CD14-positive monocyte (primary cell): Measurements from ENCODE around the gene SLC25A1. TPM values are rescaled to one million over a fixed set of nuclear protein-coding genes. Genes with fewer than 3 reads are reported as not detected.

Experiments used
- DNase-seq, 3 donors: peaks; one replicate each; pipeline ENCODE4 v3.0.0-alpha.2; 2011 to 2022
- H2AFZ ChIP-seq: 2 replicates; pipeline ENCODE4 v1.6.0; 2012; ENCODE audit warnings: mild to moderate bottlenecking, low read depth, low read length, inconsistent platforms; ENCODE audit not compliant: insufficient read depth, poor library complexity, severe bottlenecking
- H3K27ac ChIP-seq, 2 donors: 1 replicate in 1 of 2; 2 replicates in 1 of 2; pipeline ENCODE4 v1.5.1; 2012 to 2013; ENCODE audit warnings: low read length in 2 of 2, control low read depth in 1 of 2, inconsistent platforms in 1 of 2, low read depth in 1 of 2, mild to moderate bottlenecking in 1 of 2
- H3K27me3 ChIP-seq, 2 donors: one replicate each; pipeline versions ENCODE4 v1.6.0 to v1.6.1; 2011 to 2013; ENCODE audit warnings: low read length in 2 of 2; ENCODE audit not compliant: control insufficient read depth in 2 of 2, insufficient read depth in 2 of 2
- H3K36me3 ChIP-seq, 2 donors: replicated peaks in 1 of 2; 1 replicate in 1 of 2; 2 replicates in 1 of 2; pipeline versions ENCODE4 v1.5.1 to v1.6.1; 2012 to 2013; ENCODE audit warnings: low read length in 2 of 2, control low read depth in 1 of 2, inconsistent platforms in 1 of 2, mild to moderate bottlenecking in 1 of 2; ENCODE audit not compliant: insufficient read depth in 2 of 2, control insufficient read depth in 1 of 2
- H3K4me1 ChIP-seq, 2 donors: 1 replicate in 1 of 2; 2 replicates in 1 of 2; pipeline versions ENCODE4 v1.5.1 to v1.6.1; 2012 to 2013; ENCODE audit warnings: low read length in 2 of 2, control low read depth in 1 of 2, inconsistent platforms in 1 of 2, mild to moderate bottlenecking in 1 of 2, moderate library complexity in 1 of 2; ENCODE audit not compliant: insufficient read depth in 2 of 2, control insufficient read depth in 1 of 2
- H3K4me2 ChIP-seq: replicated peaks from 2 replicates; pipeline ENCODE3; 2012; ENCODE audit warnings: low read length, moderate library complexity, mild to moderate bottlenecking; ENCODE audit not compliant: poor library complexity, severe bottlenecking; ENCODE audit errors: extremely low read depth
- H3K4me3 ChIP-seq, 3 experiments: fragments of 200-600 bp in 1 of 3; sonication (generic) in 1 of 3; replicated peaks in 1 of 3; 1 replicate in 2 of 3; 2 replicates in 1 of 3; pipeline ENCODE4 v1.5.1; 2011 to 2013; ENCODE audit warnings: low read length in 3 of 3, mild to moderate bottlenecking in 3 of 3, control low read depth in 2 of 3, low read depth in 2 of 3, inconsistent platforms in 1 of 3, moderate library complexity in 1 of 3
- H3K79me2 ChIP-seq: 2 replicates; pipeline ENCODE4 v1.6.0; 2012; ENCODE audit warnings: mild to moderate bottlenecking, control low read depth, inconsistent platforms, low read length, moderate library complexity; ENCODE audit not compliant: insufficient read depth
- H3K9ac ChIP-seq: 2 replicates; pipeline ENCODE4 v1.6.0; 2017; ENCODE audit warnings: low read length, mild to moderate bottlenecking; ENCODE audit not compliant: insufficient read depth, poor library complexity, severe bottlenecking
- H3K9me3 ChIP-seq, 2 donors: replicated peaks in 1 of 2; 1 replicate in 1 of 2; 2 replicates in 1 of 2; pipeline versions ENCODE4 v1.5.1 to v1.6.1; 2012 to 2013; ENCODE audit warnings: low read length in 2 of 2, control low read depth in 1 of 2; ENCODE audit not compliant: control insufficient read depth in 1 of 2, insufficient read depth in 1 of 2
- H4K20me1 ChIP-seq: 2 replicates; pipeline ENCODE4 v1.6.0; 2012; ENCODE audit warnings: mild to moderate bottlenecking, low read length, control low read depth, moderate library complexity; ENCODE audit not compliant: insufficient read depth
- H3K27ac Mint-ChIP-seq, 7 donors: one replicate each; pipeline ENCODE4 v1.8.0; 2020; ENCODE audit warnings: mild to moderate bottlenecking in 7 of 7, mixed read lengths in 7 of 7, moderate library complexity in 6 of 7, inconsistent platforms in 2 of 7
- H3K27me3 Mint-ChIP-seq, 3 donors: one replicate each; pipeline ENCODE4 v1.8.0; 2021 to 2022; ENCODE audit warnings: low read depth in 3 of 3, mild to moderate bottlenecking in 3 of 3, mixed read lengths in 3 of 3, moderate library complexity in 3 of 3, inconsistent platforms in 1 of 3
- H3K36me3 Mint-ChIP-seq, 2 donors: one replicate each; pipeline ENCODE4 v1.8.0; 2020; ENCODE audit warnings: mixed read lengths in 2 of 2, inconsistent platforms in 1 of 2, mild to moderate bottlenecking in 1 of 2
- H3K4me1 Mint-ChIP-seq: one replicate; pipeline ENCODE4 v1.8.0; 2020; ENCODE audit warnings: mild to moderate bottlenecking, mixed read lengths
- H3K4me3 Mint-ChIP-seq, 2 donors: one replicate each; pipeline ENCODE4 v1.8.0; 2020; ENCODE audit warnings: mild to moderate bottlenecking in 2 of 2, mixed read lengths in 2 of 2, moderate library complexity in 1 of 2
- H3K9me3 Mint-ChIP-seq, 7 donors: one replicate each; pipeline ENCODE4 v1.8.0; 2020 to 2022; ENCODE audit warnings: mixed read lengths in 7 of 7, mild to moderate bottlenecking in 6 of 7, moderate library complexity in 6 of 7, inconsistent platforms in 2 of 7
- CTCF ChIP-seq: fragments of 200-600 bp; IDR thresholded peaks from one replicate; pipeline ENCODE4 v1.8.0; 2022; ENCODE audit warnings: antibody characterized with exemption, mild to moderate bottlenecking
- WGBS: methylation state at CpG from one replicate; pipeline ENCODE4 v1.1.5; 2013; ENCODE audit warnings: missing lambda C conversion rate; ENCODE audit not compliant: insufficient coverage; 5-methylcytosine and 5-hydroxymethylcytosine counted together
- intact Hi-C, 2 donors: fragments of 100-400 bp; cut with micrococcal nuclease; formaldehyde crosslinking; loops; one replicate each; pipeline versions ENCODE4 v1.15.0 to v1.15.1; 2023
- polyA plus RNA-seq, 3 donors: library from polyadenylated mRNA; depleted of rRNA in 1 of 3; unstranded in 2 of 3; stranded (reverse) in 1 of 3; fragments of 300-500 nt in 2 of 3; fragments of >200 nt in 1 of 3; fragmentation: Illumina TruSeq in 2 of 3; gene quantifications; 1 replicate in 2 of 3; 2 replicates in 1 of 3; pipeline ENCODE4 v1.2.3, GENCODE V29; 2012 to 2021

Gene SLC25A1
- polyA plus RNA-seq, 3 donors = 15.2 to 37.4 (median 35.1) TPM

- intact Hi-C loops = no loop called here
- H3K4me3 Mint-ChIP-seq = peak overlapping the region in 1 of 2 donors; percentile 77
Observed at GRCh38 chr22:19146215-19146968, 32.1 kb downstream of the SLC25A1 start.

More at GRCh38 chr22:19146215-19146968, 32.1 kb downstream of the SLC25A1 start:
- H3K4me2 ChIP-seq = no peak overlapping the region
- H2AFZ ChIP-seq = no peak overlapping the region
- peaks cover 0 to 9% (median 7%) of the 10 kb centered on the region in 7 donors for H3K9me3 Mint-ChIP-seq
- H3K27me3 ChIP-seq = peaks cover 26 to 38% of the 10 kb centered on the region in 2 donors
- H3K4me1 Mint-ChIP-seq = peaks cover 15% of the 10 kb centered on the region
- peaks cover 5 to 8% of the 10 kb centered on the region in 2 donors for H3K9me3 ChIP-seq
- H4K20me1 ChIP-seq = no peaks in the 10 kb centered on the region
- H3K27me3 Mint-ChIP-seq = peaks cover 41 to 45% (median 43%) of the 10 kb centered on the region in 3 donors
- no peak for TF ChIP-seq CTCF
- H3K9ac ChIP-seq = no peak overlapping the region
- H3K36me3 ChIP-seq = peaks cover 12 to 13% of the 10 kb centered on the region in 2 donors
- H3K79me2 ChIP-seq = peaks cover 16% of the 10 kb centered on the region
- H3K4me1 ChIP-seq = peaks cover 16 to 21% of the 10 kb centered on the region in 2 donors
- peaks cover 12 to 15% of the 10 kb centered on the region in 2 donors for H3K36me3 Mint-ChIP-seq
- no peak for DNase-seq
- H3K27ac Mint-ChIP-seq = peak overlapping the region in 1 of 7 donors; percentile 6
- 85% methylated on average over 9 of the region's 11 CpGs for WGBS
- no peak overlapping the region for H3K4me3 ChIP-seq
- no peak overlapping the region for H3K27ac ChIP-seq
